NCI-H524 treated with DMSO at 0.1 percent for 48 hours (cell line): ENCODE data around the gene COL5A1.

Experiments
- DNase-seq: peaks from one replicate; lab custom pipeline; 2025; lab: John Stamatoyannopoulos, UW

COL5A1 gene

DNA sequence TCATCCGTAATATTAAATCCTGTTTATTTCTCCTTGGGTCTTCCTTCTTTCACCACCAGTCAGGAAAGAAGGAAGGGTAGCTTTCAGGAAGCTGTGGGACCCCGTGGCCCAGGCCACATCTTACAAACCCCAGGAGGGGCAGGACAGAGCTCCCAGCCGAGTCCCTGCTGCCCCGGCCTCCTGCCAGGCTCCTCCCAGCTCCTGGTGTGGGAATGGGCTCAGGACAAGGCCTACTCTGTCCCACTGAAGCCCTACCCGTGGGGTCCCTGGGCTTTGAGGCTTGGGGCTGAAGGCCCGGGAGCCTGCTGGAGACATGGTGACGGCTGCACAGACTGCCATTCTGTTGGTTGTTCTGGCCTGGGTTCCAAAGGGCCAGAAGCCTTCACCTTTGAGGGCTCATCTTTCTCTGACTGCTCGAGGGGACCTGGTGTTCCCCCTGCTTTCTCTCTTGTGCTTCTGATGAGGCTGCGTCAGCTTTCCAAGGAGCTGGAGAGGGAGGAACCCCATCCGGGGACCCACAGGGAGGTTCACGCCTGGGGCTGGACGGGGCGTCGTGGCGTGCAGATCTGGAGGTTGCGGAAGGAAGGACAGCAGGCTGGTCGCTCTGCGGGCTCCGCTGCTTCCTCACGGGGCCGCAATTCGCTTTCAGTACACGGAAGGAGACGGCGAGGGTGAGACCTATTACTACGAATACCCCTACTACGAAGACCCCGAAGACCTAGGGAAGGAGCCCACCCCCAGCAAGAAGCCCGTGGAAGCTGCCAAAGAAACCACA is 86.6 kb downstream of the COL5A1 start:
- no peak for DNase-seq

DNA sequence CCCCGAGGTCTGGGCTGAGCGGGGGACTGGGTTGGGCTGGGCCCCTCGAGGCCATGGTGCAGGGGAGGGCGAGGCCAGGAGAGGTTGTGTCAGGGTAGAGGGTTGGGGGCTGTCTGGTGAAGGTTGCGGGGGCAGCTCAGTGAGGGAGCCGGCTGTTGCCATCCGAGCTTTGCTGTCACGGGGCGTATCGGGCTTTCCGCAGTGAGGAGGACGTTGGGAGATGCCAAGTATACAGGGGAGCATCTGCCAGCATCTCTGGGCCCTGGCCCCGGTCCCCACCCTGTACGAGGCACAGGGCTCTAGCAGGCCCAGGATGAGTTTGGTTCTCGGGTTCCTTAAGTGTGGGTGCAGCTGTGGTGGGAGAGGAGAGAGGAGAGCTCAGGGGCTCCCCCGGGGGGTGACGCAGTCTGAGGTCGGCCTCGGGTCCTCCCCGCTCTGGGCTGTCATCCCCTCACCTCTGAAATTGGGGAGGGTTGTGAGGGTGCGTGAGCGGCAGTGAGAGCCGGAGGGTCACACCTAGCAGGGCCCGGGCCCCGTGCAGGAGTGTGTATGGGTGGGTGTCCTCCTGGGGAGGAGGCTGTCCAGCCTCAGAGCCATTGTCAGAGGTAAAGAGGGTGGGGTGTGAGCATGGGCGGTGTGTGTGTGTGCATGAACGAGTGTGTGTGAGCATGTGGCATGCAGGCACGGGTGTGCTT is 87.3 kb downstream of the COL5A1 start:
- no peak for DNase-seq

- DNase-seq: no peak
Observed at GRCh38 chr9:134730011-134730760, 88.6 kb downstream of the COL5A1 start.

DNA sequence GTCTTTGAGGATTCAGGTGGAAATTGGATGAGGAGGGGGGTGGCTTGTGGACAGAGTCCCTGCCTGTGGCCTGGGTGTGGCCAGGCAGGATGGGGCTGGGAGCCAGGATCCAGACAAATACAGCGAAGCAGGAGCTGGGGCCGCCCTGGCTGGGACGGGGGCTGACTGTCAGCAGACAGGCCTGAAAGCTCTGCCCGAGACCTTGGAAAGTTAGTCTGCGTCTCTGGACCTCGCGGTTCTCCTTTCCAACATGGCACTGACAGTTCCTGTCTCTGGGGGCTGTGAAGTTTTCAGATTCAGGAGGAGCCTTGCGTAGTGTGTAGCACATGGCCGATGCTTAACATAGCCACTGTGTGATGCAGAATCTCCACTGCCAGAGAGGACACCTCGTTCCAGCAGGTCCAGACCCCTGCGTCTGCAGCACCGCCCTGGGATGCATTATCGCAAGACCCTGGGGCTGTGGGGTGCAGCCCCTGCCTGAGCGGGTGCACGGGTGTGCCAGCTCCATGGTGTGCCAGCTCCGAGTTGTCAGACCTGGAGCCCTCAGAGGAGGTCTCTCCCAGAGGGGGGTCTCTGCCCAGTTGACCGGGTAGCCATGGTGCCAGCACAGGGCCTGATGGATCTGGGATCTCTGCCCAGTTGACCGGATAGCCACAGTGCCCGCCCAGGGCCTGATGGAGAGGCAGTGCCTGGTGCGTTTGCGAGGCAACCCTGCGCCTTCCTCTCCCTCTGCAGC is 89.3 kb downstream of the COL5A1 start:
- no peak for DNase-seq

DNA sequence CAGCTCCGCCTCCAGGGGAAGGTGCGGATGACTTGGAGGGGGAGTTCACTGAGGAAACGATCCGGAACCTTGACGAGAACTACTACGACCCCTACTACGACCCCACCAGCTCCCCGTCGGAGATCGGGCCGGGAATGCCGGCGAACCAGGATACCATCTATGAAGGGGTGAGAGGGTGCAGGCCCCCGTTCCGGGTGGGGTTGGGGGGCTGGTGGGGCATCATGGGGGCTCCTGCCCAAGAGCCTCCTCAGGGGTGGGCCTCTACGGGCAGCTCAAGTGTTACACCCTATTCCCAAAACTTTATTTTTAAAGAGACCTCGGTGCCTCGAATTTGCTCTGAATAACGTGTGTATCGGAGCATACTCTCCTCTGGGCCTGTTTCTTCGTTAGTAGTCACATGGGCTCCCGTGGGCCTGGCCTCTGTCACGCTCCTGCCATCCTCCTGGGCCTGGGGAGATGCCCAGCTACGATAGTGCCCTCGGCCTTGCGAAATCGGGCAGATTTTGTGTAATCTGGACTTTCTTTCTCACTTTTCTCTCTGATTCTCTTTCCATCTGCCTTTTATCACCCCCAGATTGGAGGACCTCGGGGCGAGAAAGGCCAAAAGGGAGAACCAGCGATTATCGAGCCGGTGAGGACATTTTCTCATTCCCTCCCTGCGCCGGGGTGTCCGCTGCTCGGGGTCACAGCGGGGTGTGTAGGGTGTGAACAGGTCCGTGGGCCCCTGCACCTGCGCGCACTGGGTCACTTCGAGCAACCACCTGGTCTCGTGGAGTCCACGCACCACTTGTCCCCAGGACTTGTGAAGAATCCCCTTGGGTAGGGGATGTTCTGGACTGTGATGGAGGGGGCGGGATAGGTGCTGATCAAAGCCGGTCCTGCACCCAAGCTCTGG is 90.1 kb downstream of the COL5A1 start:
- no peak for DNase-seq

- no peak for DNase-seq
Observed at GRCh38 chr9:134732392-134733110, 90.9 kb downstream of the COL5A1 start.

DNA sequence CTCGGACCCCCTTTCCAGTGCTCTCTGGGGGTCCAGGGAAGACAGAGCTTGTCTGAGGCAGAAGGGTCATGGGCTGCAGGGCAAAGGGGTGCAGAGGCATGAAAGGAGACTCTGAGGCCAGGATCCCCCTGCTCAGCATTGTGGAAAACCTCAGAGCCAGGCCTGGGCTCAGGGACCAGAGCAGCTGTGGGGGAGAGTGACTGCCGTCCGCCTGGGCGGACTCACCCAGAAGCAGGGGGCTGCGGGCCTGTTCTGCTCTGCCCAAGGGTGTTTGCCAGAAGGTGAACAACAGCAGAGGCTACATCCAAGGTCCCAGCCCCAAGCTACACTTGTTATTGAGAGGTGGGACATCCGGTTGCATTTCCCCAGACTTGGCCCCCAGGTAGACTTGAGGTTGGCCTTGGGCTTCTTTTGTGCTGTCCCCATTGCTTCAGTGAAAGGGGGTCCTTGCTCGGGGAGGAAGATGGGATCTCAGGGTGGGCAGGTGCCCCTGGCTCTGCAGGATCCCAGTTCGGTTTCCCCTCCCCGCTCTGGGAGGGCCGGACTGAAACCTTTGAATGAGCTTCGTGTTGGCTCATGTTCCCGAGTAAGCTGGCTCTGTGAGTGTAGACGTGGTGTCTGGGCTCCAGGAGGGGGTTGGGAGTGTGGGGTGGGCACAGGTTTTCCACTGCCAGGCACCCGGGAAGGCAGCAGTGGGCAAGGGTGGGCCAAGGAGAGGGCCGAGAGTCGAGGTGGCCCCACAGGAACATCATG is 92.1 kb downstream of the COL5A1 start:
- DNase-seq: no peak

DNA sequence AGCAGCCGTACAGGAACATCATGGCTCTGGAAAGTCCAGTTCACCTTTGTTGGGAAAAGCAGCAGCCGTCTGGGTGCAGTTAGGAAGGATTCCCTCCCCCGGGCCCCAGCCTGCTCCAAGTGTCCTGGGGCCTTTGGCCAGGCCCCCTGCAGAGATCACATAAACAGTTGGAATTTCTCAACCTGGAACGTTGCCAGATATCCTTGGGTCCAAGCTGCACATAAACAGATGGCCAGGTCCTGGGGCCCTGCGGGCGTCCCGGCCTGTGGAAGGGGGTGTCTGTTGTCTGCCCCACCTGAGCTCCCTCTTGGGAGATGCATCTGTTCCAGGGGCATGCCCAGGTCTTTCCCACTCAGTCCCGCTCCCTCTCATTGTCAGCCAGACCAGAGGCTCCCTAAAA is 92.7 kb downstream of the COL5A1 start:
- peak; percentile 62 for DNase-seq

GRCh38 chr9:134735441-134736175 is 94.0 kb downstream of the COL5A1 start:
- DNase-seq: no peak

DNA sequence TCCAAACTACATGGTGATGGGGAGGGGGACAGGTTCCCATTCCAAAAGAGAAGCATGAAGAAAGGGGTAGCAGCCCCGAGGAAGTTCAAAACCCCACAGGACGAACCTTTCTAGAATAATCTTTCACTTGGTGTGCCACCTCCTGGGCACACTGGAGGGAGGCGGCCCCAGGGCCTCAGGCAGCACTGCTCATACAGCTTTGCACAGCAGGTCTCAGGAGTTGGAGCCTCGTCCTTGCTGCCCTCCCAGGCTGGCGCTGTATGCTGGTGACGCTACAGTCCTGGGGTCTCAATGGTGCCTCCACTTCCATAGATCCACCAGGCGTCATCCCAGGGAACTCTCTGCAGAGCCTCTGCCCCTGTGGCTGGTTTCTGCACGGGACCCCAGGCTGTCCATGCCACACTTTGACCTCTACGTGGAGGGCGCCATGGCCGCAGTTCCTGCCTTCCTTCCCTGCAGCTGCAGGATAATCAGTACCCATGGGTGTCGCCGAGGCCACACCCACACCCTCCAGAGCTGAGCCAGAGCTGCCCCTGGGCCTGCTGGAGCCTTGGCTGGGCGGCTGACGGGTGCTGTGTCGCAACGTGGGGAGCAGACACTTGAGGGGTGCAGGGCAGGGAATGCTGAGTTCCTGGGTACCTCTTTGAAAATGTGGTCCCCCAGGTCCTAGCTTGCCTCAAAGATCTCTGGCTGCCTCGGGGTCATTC is 95.3 kb downstream of the COL5A1 start:
- no peak for DNase-seq

DNA sequence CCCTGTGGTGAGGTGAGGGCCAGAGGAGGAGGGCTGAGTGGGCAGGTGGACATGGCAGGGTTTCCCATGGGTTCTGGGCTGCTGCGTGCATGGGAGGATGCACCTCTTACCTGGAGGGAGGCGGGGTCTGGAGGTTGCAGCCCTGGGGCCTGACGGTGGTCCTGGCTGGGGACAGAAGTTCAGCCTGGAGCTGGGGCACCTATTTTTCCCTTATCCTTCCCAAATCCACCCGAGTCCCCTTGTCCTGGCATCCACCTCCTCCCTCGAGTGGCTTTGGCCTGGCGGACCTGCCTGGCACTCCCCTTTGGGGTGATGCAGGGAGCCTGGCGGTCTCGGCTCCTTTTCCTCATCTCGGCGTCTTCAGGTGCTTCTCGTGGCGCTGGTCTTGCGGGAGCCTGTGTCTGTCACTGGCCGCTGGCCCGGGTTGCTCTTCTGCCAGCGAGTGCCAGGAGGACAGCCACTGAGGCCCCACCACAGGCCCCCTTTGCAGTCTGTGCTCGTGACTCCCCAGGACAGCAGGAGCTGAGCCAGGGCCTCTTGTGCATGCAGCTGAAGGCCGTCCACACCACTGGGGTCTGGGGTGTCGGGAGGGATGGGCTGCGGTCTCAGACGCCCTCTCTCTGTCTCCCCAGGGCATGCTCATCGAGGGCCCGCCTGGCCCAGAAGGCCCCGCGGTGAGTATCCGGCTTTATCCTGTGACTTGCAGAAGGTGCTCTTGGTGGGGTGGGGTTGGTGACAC is 96.4 kb downstream of the COL5A1 start:
- DNase-seq: no peak

GRCh38 chr9:134738869-134739659 is 97.5 kb downstream of the COL5A1 start:
- peak; percentile 51 for DNase-seq

DNA sequence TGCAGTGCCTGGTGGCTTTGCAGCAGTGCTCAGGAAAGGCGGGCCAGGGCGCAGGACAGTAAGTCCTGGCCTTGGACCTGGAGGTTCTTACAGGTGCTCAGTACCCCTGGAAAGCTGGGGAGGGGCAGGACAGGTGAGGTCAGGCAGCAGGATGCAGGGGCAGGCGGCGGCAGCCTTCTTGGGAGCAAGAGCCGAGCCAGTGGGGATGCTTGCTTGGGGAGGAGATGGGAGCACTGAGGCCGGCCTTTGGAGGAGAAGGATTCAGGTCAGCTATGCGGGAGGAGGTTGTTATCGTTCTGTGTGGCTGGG is 98.0 kb downstream of the COL5A1 start:
- DNase-seq: no peak

- DNase-seq: no peak
Observed at GRCh38 chr9:134740071-134740470, 98.5 kb downstream of the COL5A1 start.

- DNase-seq: no peak
Observed at GRCh38 chr9:134741846-134742245, 100.2 kb downstream of the COL5A1 start.

DNA sequence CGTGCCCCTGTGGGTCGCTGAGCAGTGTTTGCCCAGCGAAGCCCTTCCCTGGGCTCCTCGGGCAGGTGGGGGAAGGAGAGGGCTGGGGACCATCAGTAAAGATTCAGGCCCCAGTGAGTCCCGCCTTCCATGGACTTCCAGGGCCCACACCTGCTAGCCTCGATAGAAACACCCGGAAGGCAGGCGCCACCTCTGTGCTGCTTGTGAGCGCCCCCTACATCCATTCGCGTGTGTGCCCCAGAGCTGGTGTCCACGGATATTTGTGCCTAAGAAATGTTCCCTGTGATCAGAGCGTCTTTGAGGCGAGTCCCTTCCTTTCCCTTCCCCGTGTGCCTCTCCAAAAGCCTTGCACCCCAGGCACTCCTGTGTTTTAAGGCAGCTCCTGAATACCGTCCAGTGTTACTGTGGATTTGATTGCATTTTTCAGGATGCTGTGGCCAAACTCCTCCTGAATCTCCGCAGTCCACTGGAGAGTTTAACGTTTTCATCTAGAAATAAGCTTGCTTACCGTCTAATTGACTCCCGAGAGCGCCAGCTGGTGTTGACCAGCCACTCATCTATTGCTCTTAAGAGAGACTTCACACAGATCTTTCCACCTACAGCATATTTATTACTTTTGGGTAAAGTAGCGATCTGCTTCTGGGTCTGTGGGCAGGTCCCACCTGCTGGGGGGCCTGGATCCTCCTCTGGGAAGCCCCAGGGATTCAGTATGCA is 101.4 kb downstream of the COL5A1 start:
- DNase-seq: peak; percentile 67
